Mucosa of descending colon (tissue), 3 donors: ENCODE data around the gene COL11A1. TPM values are rescaled to one million over a fixed set of nuclear protein-coding genes. Genes with fewer than 3 reads are reported as not detected.
A peak's percentile ranks its signal among the peaks of the same experiment; 100 is the strongest.

ENCODE experiments used
- ATAC-seq: fragments of 200-7000 bp; cut with Tn5 transposase; one replicate; pipeline ENCODE4 v1.9.1; 2020; ENCODE audit warnings: mild to moderate bottlenecking, moderate library complexity
- DNase-seq, 3 donors: peaks; one replicate each; pipeline ENCODE4 v3.0.0-alpha.2; 2020
- H3K36me3 ChIP-seq: fragments of 200-600 bp; one replicate; pipeline ENCODE4 v1.8.0; 2021; ENCODE audit warnings: low read depth, mild to moderate bottlenecking
- H3K4me1 ChIP-seq: fragments of 200-600 bp; one replicate; pipeline ENCODE4 v1.8.0; 2021; ENCODE audit warnings: low read depth, mild to moderate bottlenecking
- H3K4me3 ChIP-seq: fragments of 200-600 bp; one replicate; pipeline ENCODE4 v1.8.0; 2021; ENCODE audit warnings: mild to moderate bottlenecking
- H3K9me3 ChIP-seq: fragments of 200-600 bp; one replicate; pipeline ENCODE4 v1.8.0; 2021; ENCODE audit warnings: mild to moderate bottlenecking
- intact Hi-C, 2 donors: fragments of 100-400 bp; cut with DNase I in 1 of 2; cut with micrococcal nuclease in 1 of 2; formaldehyde crosslinking; loops; one replicate each; pipeline versions ENCODE4 v1.11.0 to v1.11.1; 2022; cut with DNase I, micrococcal nuclease
- total RNA-seq, 3 donors: library from RNA; stranded (reverse); fragmentation: NEBNext Ultra II Directional in 2 of 3; extraction: Animal tissue kit (Norgen Biotek cat#: 25700) in 2 of 3; gene quantifications; one replicate each; pipeline versions ENCODE4 v1.2.1 to v1.2.4, GENCODE V29; 2021 to 2023
- TF ChIP-seq, protein P1 (sequence below): fragments of 200-600 bp; IDR thresholded peaks from one replicate; pipeline ENCODE4 v1.8.0; 2022; ENCODE audit warnings: antibody characterized with exemption, mild to moderate bottlenecking
- donor health status: DM: no; HTN: no; CAD: no; lungs with moderate emphysema.
- donor health status: DM: no; HTN: no; CAD: no.
- donor health status: DM: no; HTN: yes; CAD: no.

COL11A1 gene
- total RNA-seq, 3 donors from 2014 or later: 0.06 to 0.82 TPM; not detected in 1

- Histone ChIP-seq H3K9me3 (no peaks in the 10 kb centered on the region), H3K36me3 (no peaks in the 10 kb centered on the region), H3K4me3 (no peak overlapping the region), H3K4me1 (no peaks in the 10 kb centered on the region)
- no peak for DNase-seq
- TF ChIP-seq, protein P1, sequence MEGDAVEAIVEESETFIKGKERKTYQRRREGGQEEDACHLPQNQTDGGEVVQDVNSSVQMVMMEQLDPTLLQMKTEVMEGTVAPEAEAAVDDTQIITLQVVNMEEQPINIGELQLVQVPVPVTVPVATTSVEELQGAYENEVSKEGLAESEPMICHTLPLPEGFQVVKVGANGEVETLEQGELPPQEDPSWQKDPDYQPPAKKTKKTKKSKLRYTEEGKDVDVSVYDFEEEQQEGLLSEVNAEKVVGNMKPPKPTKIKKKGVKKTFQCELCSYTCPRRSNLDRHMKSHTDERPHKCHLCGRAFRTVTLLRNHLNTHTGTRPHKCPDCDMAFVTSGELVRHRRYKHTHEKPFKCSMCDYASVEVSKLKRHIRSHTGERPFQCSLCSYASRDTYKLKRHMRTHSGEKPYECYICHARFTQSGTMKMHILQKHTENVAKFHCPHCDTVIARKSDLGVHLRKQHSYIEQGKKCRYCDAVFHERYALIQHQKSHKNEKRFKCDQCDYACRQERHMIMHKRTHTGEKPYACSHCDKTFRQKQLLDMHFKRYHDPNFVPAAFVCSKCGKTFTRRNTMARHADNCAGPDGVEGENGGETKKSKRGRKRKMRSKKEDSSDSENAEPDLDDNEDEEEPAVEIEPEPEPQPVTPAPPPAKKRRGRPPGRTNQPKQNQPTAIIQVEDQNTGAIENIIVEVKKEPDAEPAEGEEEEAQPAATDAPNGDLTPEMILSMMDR: no peak
- intact Hi-C loops: no loop called here
- ATAC-seq: no peak
Observed at GRCh38 chr1:102899935-102900334, 208.4 kb downstream of the COL11A1 start.

DNA sequence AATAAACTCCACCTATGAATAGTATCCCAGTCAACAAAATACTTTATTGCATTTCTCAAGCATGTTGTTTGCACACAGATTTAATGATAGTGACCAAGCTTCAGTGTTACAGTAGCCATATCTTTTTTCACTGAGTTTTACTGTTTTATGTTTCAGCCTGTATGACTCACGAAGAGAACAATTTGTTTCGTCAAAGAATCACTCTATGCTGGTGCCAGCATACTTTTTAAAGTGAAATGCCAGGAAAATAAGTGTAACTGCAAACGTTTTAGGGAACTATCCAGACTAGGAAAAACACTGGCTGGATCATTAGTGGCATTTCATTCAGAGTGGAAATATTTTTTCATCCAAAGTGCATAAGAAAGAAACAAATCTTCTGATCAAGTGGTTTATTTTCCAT, 210.8 kb downstream of the COL11A1 start:
- Histone ChIP-seq H3K36me3 (no peaks in the 10 kb centered on the region), H3K4me1 (no peaks in the 10 kb centered on the region), H3K4me3 (no peak overlapping the region), H3K9me3 (no peaks in the 10 kb centered on the region)
- DNase-seq (no peak), ATAC-seq (peak; percentile 81)
- TF ChIP-seq, protein P1: no peak
- intact Hi-C loops: no loop called here

DNA sequence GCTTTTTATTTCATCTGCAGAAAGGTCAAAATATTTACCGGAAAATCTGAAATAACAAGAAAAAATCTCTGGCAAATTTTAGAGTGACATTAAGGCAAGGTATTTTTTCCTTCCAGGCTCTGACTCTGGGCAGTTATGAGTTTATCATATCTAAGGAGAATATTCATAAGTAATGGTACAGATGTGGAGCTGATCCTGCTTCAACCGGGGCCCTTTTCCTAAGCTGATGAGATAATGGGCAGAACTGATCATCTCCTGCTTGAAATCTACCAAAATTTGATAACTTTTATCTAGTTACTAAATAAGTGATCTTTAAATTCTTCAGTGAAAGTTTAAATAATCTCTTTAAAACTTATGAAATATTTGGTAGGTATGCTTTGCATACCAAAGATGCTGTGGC, 211.6 kb downstream of the COL11A1 start:
- Histone ChIP-seq H3K36me3 (no peaks in the 10 kb centered on the region), H3K4me3 (no peak overlapping the region), H3K9me3 (no peaks in the 10 kb centered on the region), H3K4me1 (no peaks in the 10 kb centered on the region)
- intact Hi-C loops: no loop called here
- DNase-seq: no peak
- no peak for ATAC-seq
- TF ChIP-seq, protein P1: no peak

GRCh38 chr1:102896286-102896685, 212.0 kb downstream of the COL11A1 start:
- ATAC-seq (no peak), DNase-seq (no peak)
- intact Hi-C loops: no loop called here
- H3K36me3 ChIP-seq: no peaks in the 10 kb centered on the region
- H3K4me3 ChIP-seq: no peak overlapping the region
- no peaks in the 10 kb centered on the region for H3K9me3 ChIP-seq
- H3K4me1 ChIP-seq: no peaks in the 10 kb centered on the region
- TF ChIP-seq, protein P1: no peak

DNA sequence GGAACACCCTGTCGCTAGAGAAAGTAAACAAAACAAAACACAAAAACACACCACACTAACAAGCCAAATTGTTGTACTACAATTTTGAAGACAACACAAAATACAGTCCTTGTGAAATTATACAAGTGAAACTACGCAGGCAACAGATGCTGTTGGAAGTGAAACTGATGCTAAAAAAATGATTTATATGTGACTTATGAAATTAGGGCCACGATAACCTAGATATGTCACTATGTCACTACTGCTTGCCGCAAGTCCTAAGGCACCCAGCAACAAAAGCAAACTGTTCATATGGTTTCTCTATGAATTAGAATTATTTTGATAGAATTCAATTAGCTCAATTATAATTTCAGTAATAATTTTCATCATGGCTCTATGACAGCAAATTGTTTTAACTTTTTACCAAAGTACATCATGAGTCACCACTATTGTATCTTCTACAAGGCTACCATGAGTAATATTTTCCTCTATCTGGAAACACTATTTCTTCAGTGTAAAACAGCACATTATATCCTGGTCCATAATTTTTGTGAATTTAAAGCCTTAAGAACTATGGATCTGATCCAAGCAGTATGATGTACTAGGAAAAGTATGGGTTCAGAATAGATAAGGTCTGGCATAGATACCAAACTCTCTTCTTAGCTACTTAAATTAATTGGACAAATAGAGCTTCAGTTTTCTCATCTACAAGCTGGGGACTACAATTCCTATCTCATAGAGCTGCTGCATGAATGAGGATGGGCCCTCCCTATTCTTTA, 216.3 kb downstream of the COL11A1 start:
- intact Hi-C loops: no loop called here
- DNase-seq (no peak), ATAC-seq (no peak)
- no peaks in the 10 kb centered on the region for H3K9me3 ChIP-seq
- TF ChIP-seq, protein P1: no peak
- no peaks in the 10 kb centered on the region for H3K4me1 ChIP-seq
- no peak overlapping the region for H3K4me3 ChIP-seq
- no peaks in the 10 kb centered on the region for H3K36me3 ChIP-seq
